ENCODE measurements around the gene CCDC88C. TPM values are rescaled to one million over a fixed set of nuclear protein-coding genes. Genes with fewer than 3 reads are reported as not detected.

Gene CCDC88C
- total and polyA plus RNA-seq, 2 donors (not counting 3 experiments of a cell fraction or from before 2014, with no cell fraction given), result 11.4 to 52.1 TPM

GRCh38 chr14:91339671-91340369 lies 77.8 kb downstream of the CCDC88C start:
- ChIA-PET POLR2A (no interaction called here), CTCF (interaction anchor here (1.3 kb wide), 1 partner anchor 16 kb away, joined by 3 read pairs; no protein-coding TSS in a partner anchor)
- intact Hi-C loops (cut with micrococcal nuclease) (no loop called here), dilution Hi-C loops (cut with MboI; ENCODE audit: extremely low pct_ligation_motif_present, low sequenced_read_pairs) (no loop called here)
- H3K27ac ChIP-seq (ENCODE audit: insufficient read depth, low read depth, low read length), result no peak overlapping the region
- DNase-seq (ENCODE audit: low read depth, low spot score), result no peak
- no peaks in the 10 kb centered on the region for H3K9me3 ChIP-seq (replicated peaks; ENCODE audit: control insufficient read depth, insufficient read depth, low read length)
- no peak for FAIRE-seq
- H3K27me3 ChIP-seq (ENCODE audit: control insufficient read depth in 2 of 2, insufficient read depth in 2 of 2, low read length in 2 of 2), result no peaks in the 10 kb centered on the region
- H3K4me1 ChIP-seq (ENCODE audit: control insufficient read depth, extremely low read depth, insufficient read depth, low read length), result no peaks in the 10 kb centered on the region
- H4K20me1 ChIP-seq (replicated peaks; ENCODE audit: control insufficient read depth, extremely low read depth, insufficient read depth, low read length), result no peaks in the 10 kb centered on the region
- peaks cover 0 to 41% of the 10 kb centered on the region in 2 experiments for H3K36me3 ChIP-seq (ENCODE audit: control insufficient read depth in 2 of 2, extremely low read depth in 1 of 2, insufficient read depth in 2 of 2, low read length in 2 of 2)
- no peak for TF ChIP-seq JUN (IDR thresholded peaks at IDR 0.05; ENCODE audit: borderline replicate concordance, insufficient read depth, insufficient read length, low read depth)
- no peak for TF ChIP-seq EZH2 (IDR thresholded peaks at IDR 0.05; ENCODE audit: borderline replicate concordance, low read depth, low read length, severe bottlenecking)
- TF ChIP-seq, protein P1, sequence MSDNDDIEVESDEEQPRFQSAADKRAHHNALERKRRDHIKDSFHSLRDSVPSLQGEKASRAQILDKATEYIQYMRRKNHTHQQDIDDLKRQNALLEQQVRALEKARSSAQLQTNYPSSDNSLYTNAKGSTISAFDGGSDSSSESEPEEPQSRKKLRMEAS (IDR thresholded peaks at IDR 0.05; ENCODE audit: insufficient read depth, insufficient read length), result no peak
- no peak for TF ChIP-seq POLR2A (IDR thresholded peaks at IDR 0.05; ENCODE audit: low read depth, low read length)
- no peak for TF ChIP-seq MYC (IDR thresholded peaks at IDR 0.05; ENCODE audit: low read depth, low read length)
- TF ChIP-seq GATA2 (IDR thresholded peaks at IDR 0.05; ENCODE audit: insufficient read depth, insufficient read length, low read depth, low read length), result no peak
- no peak for TF ChIP-seq FOS (IDR thresholded peaks at IDR 0.05; ENCODE audit: borderline replicate concordance, insufficient read depth, low read length)
- no peak for TF ChIP-seq POLR2AphosphoS5 (IDR thresholded peaks at IDR 0.05; ENCODE audit: insufficient read depth, low read depth, low read length)
- TF ChIP-seq CTCF (IDR thresholded peaks at IDR 0.05; ENCODE audit: extremely low read depth in 1 of 2, insufficient read depth in 1 of 2, low read depth in 1 of 2, low read length in 2 of 2), result no peak
- H2AFZ ChIP-seq (ENCODE audit: low read depth, low read length), result no peak overlapping the region
- no peak overlapping the region for H3K4me2 ChIP-seq (ENCODE audit: insufficient read depth, low read length)
- H3K79me2 ChIP-seq (ENCODE audit: control insufficient read depth, insufficient read depth, low read length), result no peaks in the 10 kb centered on the region
- no peak overlapping the region for H3K9ac ChIP-seq (replicated peaks; ENCODE audit: extremely low read depth, insufficient read depth, low read length)
- no TSS peak for BruUV-seq (replicated peaks)
- H3K4me3 ChIP-seq (replicated peaks in 1 of 3; ENCODE audit: insufficient read depth in 1 of 3, low read depth in 1 of 3, low read length in 3 of 3), result no peak overlapping the region
- no peaks in the 10 kb centered on the region for H3K9me1 ChIP-seq (replicated peaks; ENCODE audit: control insufficient read depth, extremely low read depth, insufficient read depth, low read length)

Data from endothelial cell of umbilical vein (primary cell).